A549 (cell line): Measurements from ENCODE around the gene TEDDM1. TPM values are rescaled to one million over a fixed set of nuclear protein-coding genes. Genes with fewer than 3 reads are reported as not detected.

Experiments used
- ATAC-seq, 2 experiments: fragments of 200-7000 bp in 1 of 2; fragments of >200 bp in 1 of 2; cut with Nextera tagmentation in 1 of 2; cut with Tn5 transposase in 1 of 2; 3 replicates each; pipeline versions ENCODE4 v1.8.0 to v1.9.1; 2018 to 2020; ENCODE audit warnings: mild to moderate bottlenecking in 1 of 2, moderate library complexity in 1 of 2
- CTCF ChIA-PET: fragments of 300-600 bp; sonication (Branson Sonifier 250); formaldehyde crosslinking; extraction: SDS; loops from one replicate; lab custom pipeline; 2021; ENCODE audit warnings: antibody characterized with exemption, inconsistent platforms; lab: Yijun Ruan, JAX
- POLR2A ChIA-PET: fragments of 350-600 bp; formaldehyde crosslinking; extraction: SDS; loops from one replicate; lab custom pipeline; 2021; ENCODE audit warnings: antibody characterized with exemption, inconsistent platforms; lab: Yijun Ruan, JAX
- DNase-seq, 2 experiments: peaks; one replicate each; pipeline versions ENCODE4 v3.0.0 to v3.0.0-alpha.2; 2011 to 2016; ENCODE audit warnings: low read depth in 1 of 2, low spot score in 1 of 2
- FAIRE-seq: peaks from 2 replicates; lab custom pipeline; 2011; peaks lifted over from hg19 to GRCh38; lab: Jason Lieb, UNC
- H3K27ac ChIP-seq, 2 experiments: fragments of >200 bp; sonication (Bioruptor Twin); formaldehyde crosslinking; 3 replicates each; pipeline ENCODE4 v1.5.1; 2016 to 2017
- H3K4me1 ChIP-seq: fragments of >200 bp; sonication (Bioruptor Twin); formaldehyde crosslinking; 3 replicates; pipeline ENCODE4 v1.6.1; 2016
- H3K4me2 ChIP-seq: fragments of >200 bp; sonication (Bioruptor Twin); formaldehyde crosslinking; 3 replicates; pipeline ENCODE4 v1.6.1; 2016
- H3K4me3 ChIP-seq: fragments of >200 bp; sonication (Bioruptor Twin); formaldehyde crosslinking; 3 replicates; pipeline ENCODE4 v1.5.1; 2016
- H3K9me3 ChIP-seq: fragments of >200 bp; sonication (Bioruptor Twin); formaldehyde crosslinking; 3 replicates; pipeline ENCODE4 v1.6.1; 2016
- ATOH8 ChIP-seq: fragments of 250-450 bp; sonication (Bioruptor Pico); IDR thresholded peaks from 2 replicates; pipeline ENCODE4 v1.5.0; 2020; ENCODE audit warnings: low read depth, mild to moderate bottlenecking, moderate library complexity
- E2F6 ChIP-seq: IDR thresholded peaks from 2 replicates; pipeline ENCODE4 v1.6.1; 2012; ENCODE audit warnings: low read depth, borderline replicate concordance
- EHF ChIP-seq: fragments of 250-450 bp; sonication (Bioruptor Pico); IDR thresholded peaks from 2 replicates; pipeline ENCODE4 v1.5.0; 2020; ENCODE audit warnings: mild to moderate bottlenecking
- ESRRA ChIP-seq: fragments of 150-350 bp; IDR thresholded peaks from 2 replicates; pipeline ENCODE4 v1.6.1; 2014; ENCODE audit warnings: mild to moderate bottlenecking, low read length, borderline replicate concordance
- FOSL2 ChIP-seq, 2 experiments: fragments of 450-650 bp in 1 of 2; fragments of >200 bp in 1 of 2; sonication (Bioruptor Twin) in 1 of 2; formaldehyde crosslinking; IDR thresholded peaks; 2 replicates each; pipeline versions ENCODE4 v1.5.0 to v1.6.1; 2016 to 2020; ENCODE audit warnings: mild to moderate bottlenecking in 1 of 2, moderate library complexity in 1 of 2
- FOXS1 ChIP-seq: fragments of 250-450 bp; sonication (Bioruptor Pico); IDR thresholded peaks from 2 replicates; pipeline ENCODE4 v1.5.0; 2020; ENCODE audit warnings: mild to moderate bottlenecking, moderate library complexity
- JUN ChIP-seq, 2 experiments: fragments of >200 bp; sonication (Bioruptor Twin); formaldehyde crosslinking; IDR thresholded peaks; 2 replicates in 1 of 2; 3 replicates in 1 of 2; pipeline ENCODE4 v1.6.1; 2016 to 2017
- JUNB ChIP-seq: fragments of >200 bp; sonication (Bioruptor Twin); formaldehyde crosslinking; IDR thresholded peaks from 2 replicates; pipeline ENCODE4 v1.6.1; 2016
- MAZ ChIP-seq: fragments of 150-350 bp; IDR thresholded peaks from 2 replicates; pipeline ENCODE4 v1.6.1; 2014; ENCODE audit warnings: antibody characterized with exemption, low read depth, low read length, borderline replicate concordance
- MYC ChIP-seq: IDR thresholded peaks from 2 replicates; pipeline ENCODE4 v1.6.1; 2012; ENCODE audit warnings: mild to moderate bottlenecking, inconsistent platforms, low read length, improper control_type of control experiment, borderline replicate concordance
- NR3C1 ChIP-seq: fragments of >200 bp; sonication (Bioruptor Twin); formaldehyde crosslinking; IDR thresholded peaks from 3 replicates; pipeline ENCODE4 v1.6.1; 2017
- PHF8 ChIP-seq: fragments of 200-600 bp; sonication (generic); IDR thresholded peaks from 2 replicates; pipeline ENCODE4 v1.6.1; 2016; ENCODE audit warnings: low read depth, mild to moderate bottlenecking, antibody characterized with exemption, moderate library complexity, borderline replicate concordance
- RAD21 ChIP-seq, 2 experiments: fragments of >200 bp in 1 of 2; sonication (Bioruptor Twin) in 1 of 2; formaldehyde crosslinking in 1 of 2; IDR thresholded peaks in 1 of 2; conservative IDR thresholded peaks in 1 of 2; 2 replicates in 1 of 2; 3 replicates in 1 of 2; pipeline ENCODE4 v1.6.1; 2012 to 2018; ENCODE audit warnings: inconsistent platforms in 1 of 2
- RARB ChIP-seq: fragments of 250-450 bp; sonication (Bioruptor Pico); IDR thresholded peaks from 2 replicates; pipeline ENCODE4 v1.8.0; 2021; ENCODE audit warnings: mild to moderate bottlenecking, moderate library complexity
- RFX5 ChIP-seq: fragments of 450-650 bp; IDR thresholded peaks from 2 replicates; pipeline ENCODE4 v1.7.1; 2014; ENCODE audit warnings: antibody characterized with exemption, mild to moderate bottlenecking, moderate library complexity
- SMC3 ChIP-seq: fragments of >200 bp; sonication (Bioruptor Twin); formaldehyde crosslinking; IDR thresholded peaks from 3 replicates; pipeline ENCODE4 v1.6.1; 2018; ENCODE audit warnings: inconsistent platforms
- SREBF2 ChIP-seq: fragments of 450-650 bp; IDR thresholded peaks from 2 replicates; pipeline ENCODE4 v1.6.1; 2014; ENCODE audit warnings: mild to moderate bottlenecking, moderate library complexity
- TP53 ChIP-seq: fragments of 250-450 bp; sonication (Bioruptor Pico); IDR thresholded peaks from 2 replicates; pipeline ENCODE4 v1.5.0; 2021; ENCODE audit warnings: mild to moderate bottlenecking, moderate library complexity
- USF2 ChIP-seq: fragments of 450-650 bp; IDR thresholded peaks from 2 replicates; pipeline ENCODE4 v1.6.1; 2014; ENCODE audit warnings: antibody characterized with exemption
- ZFP36 ChIP-seq: fragments of 450-650 bp; IDR thresholded peaks from 2 replicates; pipeline ENCODE4 v1.6.1; 2014; ENCODE audit warnings: borderline replicate concordance; ENCODE audit not compliant: partially characterized antibody
- WGBS: methylation state at CpG from one replicate; pipeline ENCODE4 v1.1.6; 2017; ENCODE audit errors: missing lambda C conversion rate; 5-methylcytosine and 5-hydroxymethylcytosine counted together
- polyA plus RNA-seq, 4 experiments: library from polyadenylated mRNA; depleted of rRNA in 3 of 4; stranded (reverse); fragments of >200 nt; fragmentation: RNase III in 1 of 4; extraction: RNeasy Plus Mini Kit Qiagen cat#74134 plus additional on column Dnase treatment in 1 of 4; gene quantifications; 2 replicates in 3 of 4; 3 replicates in 1 of 4; pipeline ENCODE4 v1.2.3, GENCODE V29; 2011 to 2017
- TF ChIP-seq, protein P1 (sequence below): fragments of 200-600 bp; sonication (generic); IDR thresholded peaks from 2 replicates; pipeline ENCODE4 v1.6.1; 2016; ENCODE audit warnings: antibody characterized with exemption, mild to moderate bottlenecking, moderate library complexity
- TF ChIP-seq, protein P2 (sequence below): fragments of >200 bp; sonication (Bioruptor Twin); formaldehyde crosslinking; IDR thresholded peaks from 2 replicates; pipeline ENCODE4 v1.6.1; 2016

The TEDDM1 gene
- polyA plus RNA-seq, 2 of the 4 experiments (the other 2 are of a cell fraction), result not detected

- ATAC-seq, result no peak
Measured at GRCh38 chr1:182428043-182428442, 27.6 kb upstream of the TEDDM1 start.

DNA sequence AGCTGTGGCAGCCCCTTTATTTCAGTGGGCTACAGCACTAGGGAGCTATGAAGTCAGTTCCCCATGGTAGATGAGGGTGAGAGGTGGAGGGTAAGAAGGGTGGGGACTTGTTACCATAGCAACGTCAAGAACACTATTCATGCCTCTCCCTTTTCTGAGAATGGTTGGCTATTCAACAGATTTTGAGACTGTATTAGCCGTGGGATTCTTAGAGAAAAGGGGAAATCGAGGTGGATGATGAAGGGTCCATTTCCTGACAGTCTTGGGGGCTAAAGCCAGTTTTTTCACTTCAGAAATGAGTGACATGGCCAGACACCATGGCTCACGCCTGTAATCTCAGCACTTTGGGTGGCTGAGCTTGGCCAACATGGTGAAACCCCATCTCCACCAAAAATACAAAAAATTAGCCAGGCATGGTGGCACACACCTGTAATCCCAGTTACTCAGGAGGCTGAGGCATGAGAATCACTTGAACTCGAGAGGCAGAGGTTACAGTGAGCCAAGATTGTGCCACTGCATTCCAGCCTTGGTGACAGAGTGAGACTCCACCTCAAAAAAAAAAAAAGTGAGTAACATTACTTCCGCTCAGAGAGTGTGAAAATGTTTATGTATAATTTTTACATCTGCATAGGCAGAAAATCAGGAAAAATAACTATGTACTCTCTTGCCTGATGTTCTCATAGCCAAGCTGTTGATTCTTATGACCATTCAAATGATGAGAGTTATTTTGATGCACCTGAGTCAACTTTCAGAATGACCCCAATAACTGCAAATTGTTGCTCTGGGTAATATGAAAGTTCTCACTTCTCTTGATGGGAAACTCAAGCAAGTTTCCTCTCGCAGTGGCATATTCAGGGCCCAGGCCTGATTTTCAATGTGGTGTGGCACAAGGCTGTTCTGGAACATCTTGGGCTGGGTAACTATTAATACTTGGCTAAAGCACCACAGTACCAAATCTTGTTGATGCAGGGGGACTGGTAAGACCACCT is 26.3 kb upstream of the TEDDM1 start:
- H3K4me3 ChIP-seq, result no peak overlapping the region
- WGBS, result 17% methylated on average over 7 of the region's 7 CpGs
- H3K27ac ChIP-seq, result no peak overlapping the region
- ATAC-seq (no peak), DNase-seq (no peak), FAIRE-seq (no peak)
- ChIA-PET CTCF (interaction anchor here (0.7 kb wide), 1 partner anchor 431 kb away, joined by 3 read pairs; no protein-coding TSS in a partner anchor), POLR2A (no interaction called here)
- no peaks in the 10 kb centered on the region for H3K9me3 ChIP-seq
- no peaks in the 10 kb centered on the region for H3K4me1 ChIP-seq
- no peak overlapping the region for H3K4me2 ChIP-seq
- TF ChIP-seq ESRRA (no peak), ZFP36 (no peak), PHF8 (no peak), MYC (no peak), ATOH8 (CRISPR knock-in tag) (no peak), FOXS1 (CRISPR knock-in tag) (no peak), RAD21 (conservative IDR thresholded peaks at IDR 0.05 in 1 of 2, IDR thresholded peaks at IDR 0.05 in 1 of 2) (no peak), JUN (IDR thresholded peaks at IDR 0.05) (no peak), SREBF2 (no peak), FOSL2 (IDR thresholded peaks at IDR 0.05) (no peak), FOSL2 (CRISPR knock-in tag; IDR thresholded peaks at IDR 0.05) (no peak), USF2 (no peak), TP53 (CRISPR knock-in tag) (no peak), MAZ (no peak), E2F6 (no peak)
- TF ChIP-seq, protein P1, sequence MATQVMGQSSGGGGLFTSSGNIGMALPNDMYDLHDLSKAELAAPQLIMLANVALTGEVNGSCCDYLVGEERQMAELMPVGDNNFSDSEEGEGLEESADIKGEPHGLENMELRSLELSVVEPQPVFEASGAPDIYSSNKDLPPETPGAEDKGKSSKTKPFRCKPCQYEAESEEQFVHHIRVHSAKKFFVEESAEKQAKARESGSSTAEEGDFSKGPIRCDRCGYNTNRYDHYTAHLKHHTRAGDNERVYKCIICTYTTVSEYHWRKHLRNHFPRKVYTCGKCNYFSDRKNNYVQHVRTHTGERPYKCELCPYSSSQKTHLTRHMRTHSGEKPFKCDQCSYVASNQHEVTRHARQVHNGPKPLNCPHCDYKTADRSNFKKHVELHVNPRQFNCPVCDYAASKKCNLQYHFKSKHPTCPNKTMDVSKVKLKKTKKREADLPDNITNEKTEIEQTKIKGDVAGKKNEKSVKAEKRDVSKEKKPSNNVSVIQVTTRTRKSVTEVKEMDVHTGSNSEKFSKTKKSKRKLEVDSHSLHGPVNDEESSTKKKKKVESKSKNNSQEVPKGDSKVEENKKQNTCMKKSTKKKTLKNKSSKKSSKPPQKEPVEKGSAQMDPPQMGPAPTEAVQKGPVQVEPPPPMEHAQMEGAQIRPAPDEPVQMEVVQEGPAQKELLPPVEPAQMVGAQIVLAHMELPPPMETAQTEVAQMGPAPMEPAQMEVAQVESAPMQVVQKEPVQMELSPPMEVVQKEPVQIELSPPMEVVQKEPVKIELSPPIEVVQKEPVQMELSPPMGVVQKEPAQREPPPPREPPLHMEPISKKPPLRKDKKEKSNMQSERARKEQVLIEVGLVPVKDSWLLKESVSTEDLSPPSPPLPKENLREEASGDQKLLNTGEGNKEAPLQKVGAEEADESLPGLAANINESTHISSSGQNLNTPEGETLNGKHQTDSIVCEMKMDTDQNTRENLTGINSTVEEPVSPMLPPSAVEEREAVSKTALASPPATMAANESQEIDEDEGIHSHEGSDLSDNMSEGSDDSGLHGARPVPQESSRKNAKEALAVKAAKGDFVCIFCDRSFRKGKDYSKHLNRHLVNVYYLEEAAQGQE, result no peak

More at GRCh38 chr1:182428043-182428442, 27.6 kb upstream of the TEDDM1 start:
- no peak overlapping the region for H3K4me3 ChIP-seq
- DNase-seq (no peak), FAIRE-seq (no peak)
- H3K4me1 ChIP-seq, result no peaks in the 10 kb centered on the region
- no peak overlapping the region for H3K27ac ChIP-seq
- no peaks in the 10 kb centered on the region for H3K9me3 ChIP-seq
- ChIA-PET CTCF (interaction anchor here (0.7 kb wide), 1 partner anchor 357 kb away, joined by 3 read pairs; no protein-coding TSS in a partner anchor), POLR2A (no interaction called here)
- no peak overlapping the region for H3K4me2 ChIP-seq
- no peak for TF ChIP-seq E2F6
- no peak for TF ChIP-seq JUNB
- no peak for TF ChIP-seq FOXS1 (CRISPR knock-in tag)
- TF ChIP-seq EHF (CRISPR knock-in tag), result no peak
- TF ChIP-seq, protein P2, sequence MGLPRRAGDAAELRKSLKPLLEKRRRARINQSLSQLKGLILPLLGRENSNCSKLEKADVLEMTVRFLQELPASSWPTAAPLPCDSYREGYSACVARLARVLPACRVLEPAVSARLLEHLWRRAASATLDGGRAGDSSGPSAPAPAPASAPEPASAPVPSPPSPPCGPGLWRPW, result no peak
- no peak for TF ChIP-seq SMC3
- no peak for TF ChIP-seq RFX5
- no peak for TF ChIP-seq RAD21 (conservative IDR thresholded peaks at IDR 0.05 in 1 of 2, IDR thresholded peaks at IDR 0.05 in 1 of 2)
- TF ChIP-seq MAZ, result no peak
- no peak for TF ChIP-seq NR3C1
- no peak for TF ChIP-seq RARB (CRISPR knock-in tag)
- no peak for TF ChIP-seq ESRRA
- TF ChIP-seq MYC, result no peak
- no peak for TF ChIP-seq USF2
- 54% methylated on average over 2 of the region's 2 CpGs for WGBS
